Spinal cord (tissue), 10 donors: ENCODE data around the gene MSI2. TPM values are rescaled to one million over a fixed set of nuclear protein-coding genes. Genes with fewer than 3 reads are reported as not detected.
A peak's percentile ranks its signal among the peaks of the same experiment; 100 is the strongest.
"Not testable (repeated sequence)": the region's sequence is repeated elsewhere in the genome, so short reads cannot be mapped to it uniquely, and the experiment has no call there.

Experiments used
- DNase-seq, 6 donors: peaks; one replicate each; pipeline versions ENCODE4 v3.0.0 to v3.0.0-alpha.2; 2013 to 2015; ENCODE audit warnings: low spot score in 6 of 6, low read depth in 4 of 6
- H3K27ac ChIP-seq: one replicate; pipeline ENCODE4 v1.5.1; 2013; ENCODE audit warnings: low read depth, low read length, control low read depth
- H3K27me3 ChIP-seq: one replicate; pipeline ENCODE4 v1.6.1; 2013; ENCODE audit warnings: low read length; ENCODE audit not compliant: control insufficient read depth, insufficient read depth
- H3K36me3 ChIP-seq: one replicate; pipeline ENCODE4 v1.6.1; 2013; ENCODE audit warnings: low read length; ENCODE audit not compliant: control insufficient read depth, insufficient read depth
- H3K4me1 ChIP-seq: one replicate; pipeline ENCODE4 v1.6.1; 2013; ENCODE audit warnings: low read length; ENCODE audit not compliant: control insufficient read depth, insufficient read depth
- H3K4me3 ChIP-seq: one replicate; pipeline ENCODE4 v1.5.1; 2013; ENCODE audit warnings: low read depth, low read length, control low read depth
- H3K9me3 ChIP-seq: one replicate; pipeline ENCODE4 v1.6.1; 2013; ENCODE audit warnings: low read length; ENCODE audit not compliant: control insufficient read depth, insufficient read depth
- WGBS: methylation state at CpG from one replicate; pipeline ENCODE4 v1.1.5; 2013; ENCODE audit warnings: missing lambda C conversion rate; ENCODE audit not compliant: insufficient coverage; 5-methylcytosine and 5-hydroxymethylcytosine counted together
- polyA plus RNA-seq, 2 donors: library from polyadenylated mRNA; unstranded; fragments of 120-200 nt; gene quantifications; one replicate each; pipeline ENCODE4 v1.2.1, GENCODE V29; 2013; ENCODE audit not compliant: insufficient read length in 2 of 2
- total RNA-seq, 2 donors: library from RNA; depleted of rRNA in 1 of 2; stranded (reverse); fragments of 120-200 nt in 1 of 2; fragments of >200 nt in 1 of 2; gene quantifications; one replicate each; pipeline versions ENCODE4 v1.2.3 to v1.2.4, GENCODE V29; 2013 to 2014
- donor health status: healthy.

MSI2 gene
- total and polyA plus RNA-seq, 4 donors = 92.8 to 167 (median 109) TPM

- not testable (repeated sequence) for DNase-seq, H3K27ac ChIP-seq, H3K36me3 ChIP-seq, H3K4me3 ChIP-seq, H3K27me3 ChIP-seq, H3K9me3 ChIP-seq
- WGBS = no CpG with 5 or more reads among the region's 3 CpGs
- peaks cover 42% of the 10 kb centered on the region for H3K4me1 ChIP-seq
These were observed 242.9 kb downstream of the MSI2 start for GRCh38 chr17:57499221-57499620.

DNA sequence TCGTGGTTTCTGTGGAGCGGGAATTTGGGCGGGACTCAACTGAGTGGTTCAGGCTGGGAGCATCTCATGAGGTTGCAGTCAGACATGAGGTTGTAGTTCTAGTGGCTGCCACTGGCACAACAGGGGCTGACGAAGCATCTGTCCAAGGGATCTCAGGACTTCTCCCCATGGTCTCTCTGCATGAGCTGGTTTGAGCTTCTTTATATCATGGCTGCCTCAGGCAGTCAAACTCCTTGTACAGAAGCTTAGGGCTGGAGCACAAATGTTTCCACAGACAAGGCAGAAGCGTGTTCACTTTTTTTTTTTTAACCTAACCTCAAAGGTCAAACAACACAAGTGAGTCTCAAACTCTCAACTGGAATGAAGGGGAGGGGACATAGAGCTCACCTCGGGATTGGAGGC lies 243.3 kb downstream of the MSI2 start:
- H3K36me3 ChIP-seq = no peaks in the 10 kb centered on the region
- no peak overlapping the region for H3K4me3 ChIP-seq
- 79% methylated on average over 2 of the region's 6 CpGs for WGBS
- H3K27ac ChIP-seq = no peak overlapping the region
- H3K27me3 ChIP-seq = no peaks in the 10 kb centered on the region
- no peaks in the 10 kb centered on the region for H3K9me3 ChIP-seq
- no peak for DNase-seq
- H3K4me1 ChIP-seq = peaks cover 45% of the 10 kb centered on the region

DNA sequence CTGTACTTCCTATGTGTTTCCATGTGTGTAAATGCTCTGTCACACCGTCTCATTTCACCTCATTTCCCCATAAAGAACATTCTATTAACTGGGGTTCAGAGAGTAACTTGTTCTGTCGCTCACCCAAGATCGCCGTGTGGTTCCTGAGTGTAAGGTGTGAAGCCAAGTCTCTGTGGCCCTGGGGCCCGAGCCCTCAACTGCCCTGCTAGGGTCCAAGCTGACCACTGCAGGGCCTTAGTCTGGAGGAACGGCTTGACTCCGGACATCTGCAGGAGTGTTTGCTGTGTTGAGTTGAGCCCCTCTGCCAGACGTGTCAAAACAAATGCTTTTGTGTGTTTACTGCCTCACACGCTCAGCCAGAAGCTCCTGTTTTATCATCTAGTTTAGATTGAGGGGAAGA lies 244.7 kb downstream of the MSI2 start:
- no peak for DNase-seq
- H3K36me3 ChIP-seq = no peaks in the 10 kb centered on the region
- H3K27ac ChIP-seq = no peak overlapping the region
- no peak overlapping the region for H3K4me3 ChIP-seq
- WGBS = 53% methylated on average over 7 of the region's 9 CpGs
- H3K27me3 ChIP-seq = no peaks in the 10 kb centered on the region
- no peaks in the 10 kb centered on the region for H3K9me3 ChIP-seq
- peaks cover 55% of the 10 kb centered on the region for H3K4me1 ChIP-seq

- Histone ChIP-seq H3K36me3 (no peaks in the 10 kb centered on the region), H3K27me3 (no peaks in the 10 kb centered on the region), H3K27ac (no peak overlapping the region), H3K4me3 (no peak overlapping the region), H3K4me1 (peaks cover 55% of the 10 kb centered on the region), H3K9me3 (no peaks in the 10 kb centered on the region)
- no peak for DNase-seq
- no CpG with 5 or more reads among the region's 4 CpGs for WGBS
These were observed 245.7 kb downstream of the MSI2 start for GRCh38 chr17:57502022-57502421.

GRCh38 chr17:57502811-57503241 lies 246.5 kb downstream of the MSI2 start:
- H3K36me3 ChIP-seq = no peaks in the 10 kb centered on the region
- no peaks in the 10 kb centered on the region for H3K27me3 ChIP-seq
- no peaks in the 10 kb centered on the region for H3K9me3 ChIP-seq
- peak in 1 of 6 donors; percentile 71 for DNase-seq
- H3K4me1 ChIP-seq = peaks cover 55% of the 10 kb centered on the region
- H3K27ac ChIP-seq = no peak overlapping the region
- H3K4me3 ChIP-seq = no peak overlapping the region
- no CpG with 5 or more reads among the region's 2 CpGs for WGBS

DNA sequence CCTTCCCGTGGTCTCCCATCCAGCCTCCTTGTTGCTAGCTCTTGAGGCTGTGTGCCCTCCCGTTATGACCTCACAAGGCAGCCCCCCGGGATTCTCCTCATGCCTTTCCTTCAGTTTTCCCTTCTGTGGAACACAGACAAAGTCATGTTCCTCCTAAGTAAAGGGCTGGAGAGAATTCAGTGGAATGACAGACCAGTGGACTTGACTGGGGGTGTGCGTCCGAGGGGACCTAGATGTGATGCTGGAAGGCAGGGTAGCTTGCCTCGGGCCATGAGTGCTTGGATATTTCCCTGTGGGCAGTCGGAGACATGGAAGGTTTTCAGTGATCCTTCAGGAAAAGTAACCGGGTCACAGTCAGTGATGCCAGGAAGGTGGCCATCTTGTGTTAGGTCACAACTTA lies 247.9 kb downstream of the MSI2 start:
- no peak overlapping the region for H3K27ac ChIP-seq
- no peak overlapping the region for H3K4me3 ChIP-seq
- DNase-seq = no peak
- 88% methylated on average over 6 of the region's 8 CpGs for WGBS
- H3K4me1 ChIP-seq = peaks cover 62% of the 10 kb centered on the region
- H3K27me3 ChIP-seq = no peaks in the 10 kb centered on the region
- no peaks in the 10 kb centered on the region for H3K9me3 ChIP-seq
- H3K36me3 ChIP-seq = no peaks in the 10 kb centered on the region

GRCh38 chr17:57505841-57506773 lies 249.8 kb downstream of the MSI2 start:
- peak overlapping the region; percentile 77 for H3K27ac ChIP-seq
- H3K36me3 ChIP-seq = peaks cover under 1% of the 10 kb centered on the region
- H3K4me3 ChIP-seq = no peak overlapping the region
- no peaks in the 10 kb centered on the region for H3K27me3 ChIP-seq
- peaks cover 64% of the 10 kb centered on the region for H3K4me1 ChIP-seq
- WGBS = 31% methylated on average over 19 of the region's 21 CpGs
- DNase-seq = peak in 1 of 6 donors; percentile 75
- H3K9me3 ChIP-seq = no peaks in the 10 kb centered on the region

DNA sequence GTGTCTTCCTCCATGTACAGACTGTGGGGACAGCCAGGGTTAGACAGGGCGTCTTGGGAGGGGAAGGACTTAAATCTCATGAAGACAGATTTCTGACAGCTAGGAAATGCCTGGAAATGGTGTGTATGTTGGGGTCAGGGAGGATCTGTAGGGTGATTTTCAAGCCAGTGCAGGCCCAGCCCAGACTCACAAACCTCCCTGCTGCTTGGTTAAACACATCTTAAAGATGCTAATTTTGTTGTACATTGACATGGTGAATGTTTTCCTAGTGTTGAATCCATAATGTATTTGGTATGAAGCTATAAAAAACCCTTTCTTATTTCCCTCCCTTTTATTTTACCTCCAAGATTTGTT lies 250.4 kb downstream of the MSI2 start:
- Histone ChIP-seq H3K9me3 (no peaks in the 10 kb centered on the region), H3K4me3 (no peak overlapping the region), H3K27ac (peak overlapping the region; percentile 77), H3K27me3 (no peaks in the 10 kb centered on the region), H3K4me1 (peaks cover 66% of the 10 kb centered on the region), H3K36me3 (peaks cover 7% of the 10 kb centered on the region)
- DNase-seq = no peak
- WGBS = no CpG with 5 or more reads among the region's 1 CpG

DNA sequence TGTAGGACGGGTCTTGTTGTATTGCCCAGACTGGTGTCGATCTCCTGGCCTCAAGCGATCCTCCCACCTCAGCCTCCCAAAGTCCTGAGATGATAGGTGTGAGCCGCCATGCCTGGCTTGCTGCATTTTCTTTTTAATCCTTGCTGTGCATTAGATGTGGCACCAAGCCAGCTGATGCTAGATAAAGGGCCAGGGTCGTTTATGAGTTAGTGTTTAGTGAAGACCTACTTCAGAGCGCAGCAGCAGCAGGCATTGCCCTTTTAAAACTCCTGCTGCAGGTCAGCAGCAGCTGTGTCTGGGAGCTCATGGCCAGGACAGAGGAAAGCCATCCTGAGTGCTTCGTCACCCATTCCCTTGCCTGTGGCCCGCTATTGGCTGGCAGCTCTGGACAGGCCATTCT lies 251.5 kb downstream of the MSI2 start:
- Histone ChIP-seq H3K36me3 (peaks cover 7% of the 10 kb centered on the region), H3K9me3 (no peaks in the 10 kb centered on the region), H3K27me3 (no peaks in the 10 kb centered on the region), H3K4me1 (peaks cover 71% of the 10 kb centered on the region), H3K27ac (peak overlapping the region; percentile 77), H3K4me3 (no peak overlapping the region)
- 39% methylated on average over 5 of the region's 8 CpGs for WGBS
- no peak for DNase-seq

- H3K27me3 ChIP-seq = no peaks in the 10 kb centered on the region
- DNase-seq = no peak
- no peaks in the 10 kb centered on the region for H3K9me3 ChIP-seq
- H3K4me1 ChIP-seq = peaks cover 77% of the 10 kb centered on the region
- H3K27ac ChIP-seq = peak overlapping the region; percentile 77
- no peak overlapping the region for H3K4me3 ChIP-seq
- H3K36me3 ChIP-seq = peaks cover 7% of the 10 kb centered on the region
- 79% methylated on average over 10 of the region's 10 CpGs for WGBS
These were observed 252.3 kb downstream of the MSI2 start for GRCh38 chr17:57508671-57509070.
